NCI-H2029 (cell line): ENCODE results near the gene RBMS1.
A peak's percentile ranks its signal among the peaks of the same experiment; 100 is the strongest.

Experiments used
- DNase-seq: peaks from one replicate; lab custom pipeline; 2025; lab: John Stamatoyannopoulos, UW

Gene RBMS1

DNA sequence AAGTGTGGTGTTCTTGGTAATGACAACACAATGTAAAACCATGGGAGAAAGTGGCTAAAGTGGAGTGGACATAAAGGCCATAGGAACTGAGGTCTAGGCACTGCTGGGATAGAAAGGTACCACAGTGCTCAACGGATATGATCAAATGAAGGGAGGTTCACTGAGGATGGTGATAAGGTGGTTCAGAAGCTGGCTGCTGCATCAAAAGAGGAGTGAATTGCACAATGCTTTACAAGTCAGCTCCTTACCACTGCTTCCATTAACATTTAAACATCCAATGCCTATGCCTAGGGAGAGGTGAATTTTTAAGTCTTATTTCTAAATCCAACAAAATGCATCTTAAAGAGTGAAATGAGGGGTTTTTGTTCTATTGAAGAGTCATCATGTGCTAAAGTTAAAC, 193.4 kb downstream of the RBMS1 start:
- DNase-seq = no peak

DNA sequence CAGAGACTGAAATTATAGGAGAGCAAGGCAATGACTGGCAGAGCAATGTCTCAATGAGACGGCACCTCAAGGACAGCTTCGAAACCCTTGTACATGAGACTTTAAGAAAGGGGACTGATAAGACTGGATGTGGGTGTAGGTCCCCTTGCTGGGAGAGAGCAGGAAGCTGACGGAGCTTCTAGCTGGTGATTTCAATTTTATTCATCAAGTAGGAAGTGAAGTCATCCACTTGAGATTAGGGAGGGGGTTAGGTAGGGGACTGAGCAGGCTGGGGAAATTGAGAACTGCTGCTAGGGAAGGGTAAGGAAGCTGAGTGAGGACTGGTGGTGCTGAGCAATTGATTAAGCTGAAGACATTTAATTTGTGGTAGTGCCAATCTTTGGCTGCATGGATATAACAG, 194.1 kb downstream of the RBMS1 start:
- DNase-seq = no peak

DNA sequence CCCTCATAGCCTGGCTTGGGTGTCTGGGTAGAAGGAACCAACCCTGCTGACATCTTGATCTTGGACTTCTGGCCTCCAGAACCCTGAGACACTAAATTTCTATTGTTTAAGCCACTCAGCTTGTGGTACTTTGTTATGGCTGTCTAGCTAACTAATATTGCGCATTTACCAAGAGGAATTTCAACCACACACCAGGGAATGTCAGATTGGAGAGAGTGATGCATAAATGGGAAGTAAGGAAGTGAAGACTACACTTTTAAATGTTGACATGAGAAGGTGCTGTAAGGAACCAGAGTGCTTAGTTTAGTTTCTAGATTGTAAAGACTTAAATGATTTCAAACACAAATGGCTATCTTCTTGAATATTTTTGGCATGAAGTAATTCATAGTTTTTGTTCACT, 194.6 kb downstream of the RBMS1 start:
- DNase-seq = no peak

DNA sequence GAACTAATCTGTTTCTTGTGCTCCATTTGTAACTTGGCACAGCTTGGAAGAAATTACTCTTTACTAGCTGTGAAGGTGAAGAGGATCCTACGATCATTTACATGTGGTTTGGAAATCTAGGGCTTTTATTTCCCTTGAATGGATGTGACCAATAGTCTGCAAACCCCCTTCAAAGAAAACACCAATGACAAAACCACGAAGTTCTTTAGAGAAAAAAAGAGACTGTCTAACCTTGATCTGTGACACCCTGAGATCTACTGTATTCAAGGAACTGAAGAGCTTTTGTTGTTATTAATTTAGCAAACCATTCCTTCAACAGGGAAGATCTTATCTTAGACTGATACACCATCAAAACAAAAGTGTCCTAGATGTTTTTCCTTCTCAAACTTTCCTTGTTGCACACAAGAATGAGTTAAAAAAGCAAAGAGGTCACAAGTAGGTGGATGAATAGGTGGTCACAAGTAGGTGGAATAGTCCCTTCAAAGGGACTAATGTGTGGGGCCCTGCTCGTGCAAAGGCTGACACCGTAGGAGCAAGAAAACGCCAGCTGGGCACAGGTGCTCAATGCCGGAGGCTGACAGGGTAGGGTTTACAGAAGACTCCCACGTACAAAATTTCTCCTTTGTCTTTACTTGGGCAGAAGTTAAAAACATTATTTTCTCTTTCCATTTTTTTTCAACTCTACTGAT, 197.9 kb downstream of the RBMS1 start:
- DNase-seq = no peak

GRCh38 chr2:160294889-160295288, 198.7 kb downstream of the RBMS1 start:
- no peak for DNase-seq

DNA sequence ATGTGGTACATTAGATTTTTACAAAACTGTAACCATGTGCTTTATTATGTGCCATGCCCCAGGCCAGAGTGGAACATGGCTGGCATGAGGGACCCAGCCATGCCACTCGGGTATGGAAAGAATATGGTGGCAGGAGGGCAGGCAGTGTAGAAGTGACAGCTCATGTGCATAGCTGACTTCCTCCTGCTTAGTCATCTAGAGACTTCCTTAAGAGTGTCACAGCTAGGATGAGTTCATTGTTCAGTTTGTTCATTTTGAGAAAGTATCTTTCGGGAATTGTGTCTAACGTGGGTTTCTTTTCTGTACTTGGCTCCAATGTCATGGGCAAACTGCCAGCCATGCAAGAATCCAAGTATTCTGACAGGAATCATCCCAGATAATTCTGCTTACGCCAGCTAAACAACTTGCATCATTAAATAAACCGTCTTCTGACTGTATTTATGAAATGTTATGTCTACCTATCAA, 199.2 kb downstream of the RBMS1 start:
- DNase-seq = no peak

DNA sequence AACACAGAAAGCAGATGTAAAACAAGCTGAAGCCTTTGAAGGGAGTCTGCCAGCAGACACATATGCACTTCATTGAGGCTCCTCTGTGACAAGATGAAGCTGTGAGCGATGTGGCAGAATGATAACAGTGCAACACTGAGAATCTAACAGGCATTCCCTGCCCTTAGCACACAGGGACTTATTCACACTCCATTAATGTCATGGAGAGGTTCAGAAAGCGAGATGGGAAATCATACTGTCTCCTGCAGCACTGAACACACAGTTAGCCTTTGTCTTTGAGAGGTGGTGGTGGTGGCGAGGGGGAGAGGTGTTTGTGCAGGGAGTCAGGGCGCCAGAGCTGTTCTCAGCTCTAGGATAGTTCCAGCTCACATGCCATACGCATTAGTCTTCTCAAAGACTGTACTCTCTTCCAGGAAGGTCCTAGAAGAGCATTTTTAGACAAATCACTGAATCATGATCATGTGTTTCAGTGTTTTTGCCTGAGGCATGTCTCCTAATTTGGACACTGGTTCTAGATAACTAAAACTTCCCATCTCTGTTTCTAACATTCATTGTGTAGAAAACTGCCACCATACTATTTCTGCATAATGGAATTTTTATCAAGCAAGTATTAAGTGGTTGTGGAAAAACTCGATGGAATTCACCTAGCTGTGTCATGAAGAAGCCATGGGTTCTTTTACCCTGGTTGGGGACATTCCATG, 200.1 kb downstream of the RBMS1 start:
- DNase-seq = no peak

DNA sequence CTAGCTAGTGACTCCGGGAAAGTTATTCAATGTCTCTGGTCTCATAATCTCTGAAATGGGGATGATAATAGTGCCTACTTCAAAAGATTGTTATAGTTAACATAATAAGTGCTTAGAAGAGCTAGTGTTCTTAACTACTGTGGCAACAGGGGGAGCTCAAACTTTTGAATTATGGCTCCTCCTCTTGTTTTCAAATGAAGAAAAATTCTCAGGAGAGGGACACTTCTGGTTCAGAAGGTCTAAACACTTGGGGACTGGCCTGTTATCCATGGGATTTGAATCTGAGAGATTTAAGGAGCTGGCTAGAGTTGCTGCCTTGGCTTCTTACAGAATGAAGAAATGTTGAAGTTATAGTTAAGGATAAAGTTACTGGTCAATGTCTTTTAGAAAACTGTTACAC, 201.4 kb downstream of the RBMS1 start:
- DNase-seq = no peak

DNA sequence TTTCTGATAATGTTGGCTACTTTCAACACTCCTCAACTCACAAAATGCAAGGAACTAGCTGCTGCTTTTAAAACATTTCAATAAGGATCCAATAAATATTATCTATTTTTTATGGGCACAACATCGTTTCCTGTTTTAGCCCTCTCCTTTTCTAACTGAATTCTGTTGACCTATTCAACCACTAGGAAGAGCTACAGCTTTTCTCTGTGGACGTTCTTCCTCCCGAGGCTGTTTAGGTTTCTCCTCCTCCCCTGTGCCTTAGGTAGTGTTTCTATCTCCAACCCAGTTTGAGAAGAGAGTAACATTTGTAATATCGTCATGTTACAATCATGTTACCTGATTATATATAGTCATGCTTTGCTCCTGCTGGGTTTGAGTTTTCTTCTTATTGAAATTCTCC, 202.2 kb downstream of the RBMS1 start:
- no peak for DNase-seq

DNA sequence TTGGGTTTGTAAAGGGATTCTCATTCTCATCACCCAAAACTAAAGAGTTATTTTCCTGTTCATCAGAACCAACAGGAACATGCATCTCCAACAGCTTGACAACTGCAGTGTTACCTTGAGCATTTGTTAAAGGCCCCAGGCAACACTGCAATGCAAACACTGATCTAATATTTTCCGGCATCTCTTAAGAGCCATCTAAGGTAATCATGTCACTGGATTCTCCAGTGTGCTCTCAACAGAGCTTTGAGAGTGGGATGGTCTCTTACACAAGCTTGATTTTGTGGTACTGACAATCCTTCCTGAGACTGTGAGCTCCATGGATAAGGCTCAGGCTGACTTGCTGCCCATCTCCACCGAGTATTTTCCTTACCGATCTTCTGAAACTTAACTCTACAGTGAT, 203.0 kb downstream of the RBMS1 start:
- DNase-seq = peak; percentile 70

DNA sequence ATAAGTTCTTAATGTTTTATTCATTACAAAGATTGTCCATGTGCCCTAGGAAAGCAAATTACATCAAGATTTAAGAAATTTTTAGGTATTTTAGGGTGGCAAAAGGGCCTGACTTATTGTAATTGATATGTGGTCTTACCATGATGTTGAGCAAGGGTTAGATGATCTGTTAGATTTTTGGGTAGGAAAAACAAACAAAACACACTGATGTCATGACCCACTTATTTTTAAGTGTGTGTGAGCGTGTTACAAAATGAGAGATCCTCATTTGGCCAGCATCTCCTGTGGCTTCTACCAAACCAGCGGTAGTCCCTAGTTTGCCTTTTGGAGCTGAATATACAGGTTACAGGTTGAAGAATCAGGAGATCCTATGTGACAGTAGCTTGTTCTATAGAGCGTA, 203.8 kb downstream of the RBMS1 start:
- no peak for DNase-seq

GRCh38 chr2:160289126-160289525, 204.5 kb downstream of the RBMS1 start:
- DNase-seq = no peak

- no peak for DNase-seq
Observed at GRCh38 chr2:160288324-160288723, 205.3 kb downstream of the RBMS1 start.

GRCh38 chr2:160287476-160287875, 206.1 kb downstream of the RBMS1 start:
- no peak for DNase-seq

DNA sequence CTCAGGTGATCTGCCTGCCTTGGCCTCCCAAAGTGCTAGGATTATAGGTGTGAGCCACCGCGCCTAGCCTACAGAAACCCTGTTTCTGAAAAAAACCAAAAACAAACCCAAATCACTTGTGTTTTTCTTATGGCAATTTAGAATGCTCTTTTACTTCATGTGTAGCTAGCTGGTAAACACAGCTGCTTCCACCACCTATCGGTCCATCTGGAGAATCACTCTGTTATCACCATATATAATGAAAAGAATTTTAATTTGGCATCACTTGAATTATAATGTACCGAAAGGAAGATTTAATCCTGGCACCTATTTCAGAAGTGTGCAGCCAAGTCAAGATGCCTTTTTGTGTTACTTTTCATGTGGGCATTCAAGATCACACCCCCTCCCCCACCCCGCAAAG, 207.1 kb downstream of the RBMS1 start:
- DNase-seq = no peak

DNA sequence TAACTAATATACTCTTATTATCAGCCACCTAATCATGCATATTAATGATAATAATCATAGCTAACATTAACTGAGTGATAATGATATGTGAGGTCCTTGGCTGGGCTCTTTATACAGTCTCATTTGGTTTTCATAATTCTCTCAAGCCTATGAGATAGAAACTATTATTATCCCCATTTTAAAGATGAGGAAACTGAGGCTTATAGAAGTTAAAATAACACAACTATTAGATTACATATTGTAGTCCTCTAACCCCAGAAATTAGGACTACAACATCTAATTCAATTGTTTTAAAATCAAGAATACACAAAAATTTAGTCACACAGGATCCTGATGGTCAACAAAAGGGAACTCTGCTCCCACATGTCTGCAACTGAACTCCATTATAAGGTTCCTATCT, 209.9 kb downstream of the RBMS1 start:
- DNase-seq = no peak

GRCh38 chr2:160282063-160282580, 211.5 kb downstream of the RBMS1 start:
- DNase-seq = no peak

DNA sequence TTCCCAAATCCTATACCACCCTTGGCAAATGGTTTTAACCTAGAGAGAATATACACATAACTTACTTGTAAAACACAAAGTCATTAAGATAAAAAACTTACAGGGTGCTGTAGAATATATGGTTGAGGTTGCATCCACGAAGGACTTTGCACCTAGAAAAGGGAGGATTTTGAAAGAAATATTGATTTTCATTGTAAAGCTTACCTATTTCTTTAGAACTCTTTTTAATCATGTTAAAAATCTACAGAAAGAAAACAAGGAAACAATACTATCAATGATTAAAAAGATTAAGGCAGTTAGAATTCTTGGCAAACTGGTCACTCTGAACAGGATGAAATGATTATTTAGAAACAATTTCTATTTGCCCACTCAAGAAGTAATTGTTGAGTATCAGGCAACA, 212.4 kb downstream of the RBMS1 start:
- no peak for DNase-seq

DNA sequence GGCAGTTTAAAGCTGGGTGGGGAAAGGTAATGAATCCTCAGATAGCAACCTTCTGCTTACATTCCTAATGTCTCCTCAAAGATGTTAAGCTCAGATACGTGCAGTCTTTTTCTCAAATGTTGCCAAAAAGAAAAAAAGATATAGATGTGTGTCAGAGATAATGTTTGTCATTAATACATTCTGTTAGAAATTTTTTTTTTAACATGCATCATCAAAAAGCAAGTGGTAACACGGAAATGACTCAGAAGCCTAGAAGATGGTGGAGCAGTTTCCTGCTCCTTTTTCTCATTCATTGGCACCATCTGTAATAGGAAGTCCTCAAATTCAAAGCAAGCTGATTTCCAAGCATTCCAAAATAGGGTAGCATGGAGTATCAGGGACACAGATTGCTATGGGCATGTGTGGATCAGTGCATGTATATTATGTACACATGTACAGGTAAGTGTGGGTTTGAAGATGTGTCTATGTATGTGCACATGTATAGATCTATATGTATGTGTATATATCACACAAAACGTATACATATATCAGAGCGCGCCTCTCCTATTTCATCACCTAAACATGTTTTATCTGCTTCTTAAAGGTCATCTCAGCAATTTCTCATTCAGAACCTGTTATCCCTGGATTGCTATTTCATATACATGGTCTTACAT, 213.7 kb downstream of the RBMS1 start:
- DNase-seq = no peak

DNA sequence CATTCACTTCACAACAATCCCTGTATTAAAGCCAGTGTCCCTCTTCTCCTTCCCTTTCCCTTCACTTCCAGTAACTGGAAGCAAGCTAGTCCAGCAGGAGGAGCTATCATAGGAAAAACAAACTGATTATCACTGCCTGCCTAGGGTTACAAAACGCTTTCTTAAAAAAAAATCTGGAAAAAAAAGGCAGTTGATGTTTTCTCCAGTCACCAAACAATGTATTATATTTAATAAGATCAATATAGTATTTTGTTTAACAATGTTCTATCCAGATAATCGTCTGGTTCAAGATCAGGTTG, 214.8 kb downstream of the RBMS1 start:
- no peak for DNase-seq

- DNase-seq = no peak
Observed at GRCh38 chr2:160278101-160278878, 215.3 kb downstream of the RBMS1 start.

- no peak for DNase-seq
Observed at GRCh38 chr2:160277151-160277550, 216.5 kb downstream of the RBMS1 start.

- no peak for DNase-seq
Observed at GRCh38 chr2:160275656-160276055, 218.0 kb downstream of the RBMS1 start.
